Naive thymus-derived CD8-positive, alpha-beta T cell (primary cell): ENCODE data around the gene DVL2. TPM values are rescaled to one million over a fixed set of nuclear protein-coding genes. Genes with fewer than 3 reads are reported as not detected.

Experiments used
- ATAC-seq, 2 donors: fragments of 150-1000 bp; cut with Tn5 transposase in 1 of 2; sonication (Bioruptor Pico), chemical (Tn5 transposase) in 1 of 2; 1 replicate in 1 of 2; 2 replicates in 1 of 2; pipeline ENCODE4 v1.10.0; 2021; ENCODE audit warnings: mild to moderate bottlenecking in 2 of 2, moderate library complexity in 2 of 2
- POLR2A ChIA-PET: fragments of 350-600 bp; sonication (Branson Sonifier 250); formaldehyde crosslinking; loops from one replicate; lab custom pipeline; 2021; ENCODE audit warnings: antibody characterized with exemption; lab: Charles Lee
- DNase-seq, 10 donors: peaks; one replicate each; pipeline versions ENCODE4 v3.0.0 to v3.0.0-alpha.2; 2020 to 2022
- H3K27ac Mint-ChIP-seq, 10 donors: one replicate each; pipeline ENCODE4 v1.8.0; 2020 to 2022; ENCODE audit warnings: mild to moderate bottlenecking in 10 of 10, mixed read lengths in 10 of 10, moderate library complexity in 4 of 10, inconsistent platforms in 1 of 10
- H3K27me3 Mint-ChIP-seq, 5 donors: one replicate each; pipeline ENCODE4 v1.8.0; 2021 to 2022; ENCODE audit warnings: mixed read lengths in 5 of 5
- H3K36me3 Mint-ChIP-seq, 3 donors: one replicate each; pipeline ENCODE4 v1.8.0; 2020 to 2022; ENCODE audit warnings: mixed read lengths in 3 of 3, mild to moderate bottlenecking in 2 of 3, inconsistent platforms in 1 of 3
- H3K4me1 Mint-ChIP-seq, 4 donors: one replicate each; pipeline ENCODE4 v1.8.0; 2021 to 2022; ENCODE audit warnings: mixed read lengths in 4 of 4
- H3K4me3 Mint-ChIP-seq, 10 donors: one replicate each; pipeline ENCODE4 v1.8.0; 2020 to 2022; ENCODE audit warnings: mild to moderate bottlenecking in 10 of 10, mixed read lengths in 10 of 10, moderate library complexity in 6 of 10, inconsistent platforms in 1 of 10
- H3K9me3 Mint-ChIP-seq, 9 donors: one replicate each; pipeline ENCODE4 v1.8.0; 2020 to 2022; ENCODE audit warnings: mixed read lengths in 9 of 9, mild to moderate bottlenecking in 3 of 9, inconsistent platforms in 1 of 9, moderate library complexity in 1 of 9
- polyA plus RNA-seq, 3 donors: library from polyadenylated mRNA; unstranded; fragments of 300-500 nt; fragmentation: Illumina TruSeq; gene quantifications; one replicate each; pipeline ENCODE4 v1.2.3, GENCODE V29; 2021
- total RNA-seq, 8 experiments: library from RNA in 2 of 8; stranded (reverse) in 2 of 8; gene quantifications; one replicate each; pipeline ENCODE4 v1.2.3 and lab custom pipeline; 2021 to 2026

Gene DVL2
- total and polyA plus RNA-seq, 5 experiments from 2014 or later, result 19.3 to 81.5 (median 26.5) TPM

DNA sequence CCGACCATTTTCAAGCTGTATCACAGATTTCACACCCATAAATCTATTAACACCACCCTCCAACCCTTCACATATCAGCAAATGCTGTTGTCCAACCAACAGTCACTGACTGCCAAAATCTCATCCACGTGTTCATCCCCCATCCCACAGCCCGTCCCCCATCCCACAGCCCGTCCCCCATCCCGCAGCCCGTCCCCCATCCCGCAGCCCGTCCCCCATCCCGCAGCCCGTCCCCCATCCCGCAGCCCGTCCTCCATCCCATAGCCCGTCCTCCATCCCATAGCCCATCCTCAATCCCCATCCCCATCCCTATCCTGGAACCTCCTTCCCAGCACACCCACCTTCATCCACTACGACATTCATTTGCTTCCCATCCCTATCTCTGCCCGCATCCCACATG lies 28.8 kb downstream of the DVL2 start:
- ATAC-seq (no peak), DNase-seq (no peak)
- POLR2A ChIA-PET, result interaction anchor here (1.3 to 3.6 kb wide), 4 partner anchors 9 to 37 kb away, joined by 3 to 20 read pairs (median 6); partner anchors contain the start of genes GABARAP and PHF23
- H3K4me1 Mint-ChIP-seq, result peaks cover 27 to 39% (median 33%) of the 10 kb centered on the region in 4 donors
- peak overlapping the region; percentile 82 to 95 (median 90) for H3K4me3 Mint-ChIP-seq
- no peaks in the 10 kb centered on the region for H3K9me3 Mint-ChIP-seq
- H3K36me3 Mint-ChIP-seq, result peaks cover 0 to 7% (median 0%) of the 10 kb centered on the region in 3 donors
- H3K27ac Mint-ChIP-seq, result peak overlapping the region; percentile 88 to 100 (median 99)
- H3K27me3 Mint-ChIP-seq, result no peaks in the 10 kb centered on the region

DNA sequence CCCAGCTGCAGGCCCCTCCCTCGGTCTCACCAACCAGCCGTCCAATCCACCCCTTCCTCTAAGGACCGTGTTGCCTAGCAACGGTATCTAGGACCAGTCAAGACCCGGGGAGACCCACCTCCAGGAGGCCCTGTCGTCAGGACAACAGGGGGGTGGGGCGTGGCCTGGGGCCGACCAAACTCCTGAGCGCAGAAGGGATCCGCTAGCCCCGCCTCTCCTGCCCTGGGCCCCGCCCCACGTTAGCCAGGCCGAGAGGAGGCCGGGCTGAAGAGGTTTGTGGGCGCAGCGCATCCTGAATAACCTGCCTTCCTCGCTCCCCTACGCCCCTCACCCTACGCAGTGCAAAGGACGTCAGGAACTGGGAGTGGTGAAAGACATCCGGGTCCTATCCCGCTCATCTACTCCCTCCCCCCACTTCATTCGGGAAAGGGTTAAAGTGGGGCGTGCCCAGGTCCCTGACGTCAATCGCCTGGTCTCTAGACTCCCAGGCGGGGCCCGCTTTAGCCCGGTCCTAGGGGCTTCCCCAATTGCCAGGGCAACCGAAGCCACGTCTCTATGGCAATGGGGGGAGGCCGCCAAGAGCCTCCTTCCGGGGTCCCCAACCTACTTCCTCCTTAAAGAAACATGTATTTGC lies 29.4 kb downstream of the DVL2 start:
- Mint-ChIP-seq H3K9me3 (no peaks in the 10 kb centered on the region), H3K4me3 (peak overlapping the region; percentile 82 to 95 (median 90)), H3K27me3 (no peaks in the 10 kb centered on the region), H3K36me3 (peaks cover 0 to 5% (median 0%) of the 10 kb centered on the region in 3 donors), H3K4me1 (peaks cover 24 to 35% (median 33%) of the 10 kb centered on the region in 4 donors), H3K27ac (peak overlapping the region; percentile 88 to 100 (median 99))
- DNase-seq, result peak; percentile 91 to 99 (median 98)
- POLR2A ChIA-PET, result interaction anchor here (0.7 to 3.6 kb wide), 6 partner anchors 10 to 170 kb away, joined by 3 to 20 read pairs (median 3); partner anchors contain the start of genes PHF23 and SLC16A13
- peak; percentile 81 to 83 for ATAC-seq

DNA sequence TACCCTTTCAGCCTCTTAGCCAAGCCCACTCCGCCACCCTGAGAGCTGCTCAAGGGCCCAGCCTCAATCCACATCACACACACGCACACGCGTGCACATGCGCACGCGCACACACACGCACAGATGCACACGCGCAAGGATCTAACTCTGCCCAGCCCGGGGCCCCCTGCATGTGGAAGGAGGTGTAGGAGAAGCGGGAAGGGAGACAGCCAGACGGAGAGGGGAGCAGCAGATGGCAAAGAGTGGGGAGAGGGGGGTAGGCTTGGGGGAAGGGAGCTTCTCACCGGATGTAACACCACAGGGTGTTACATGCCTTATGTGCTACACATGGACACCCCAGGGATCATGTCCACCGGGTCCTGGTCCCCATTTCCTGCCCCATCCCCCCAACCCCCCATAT lies 30.0 kb downstream of the DVL2 start:
- peaks cover 24 to 35% (median 33%) of the 10 kb centered on the region in 4 donors for H3K4me1 Mint-ChIP-seq
- peak overlapping the region; percentile 88 to 100 (median 99) for H3K27ac Mint-ChIP-seq
- H3K4me3 Mint-ChIP-seq, result peak overlapping the region; percentile 82 to 95 (median 90)
- ATAC-seq (no peak), DNase-seq (peak in 4 of 10 donors; percentile 23 to 75 (median 30))
- H3K9me3 Mint-ChIP-seq, result no peaks in the 10 kb centered on the region
- POLR2A ChIA-PET, result interaction anchor here (0.7 to 3.6 kb wide), 5 partner anchors 10 to 169 kb away, joined by 3 to 20 read pairs (median 3); partner anchors contain the start of genes PHF23 and SLC16A13
- H3K27me3 Mint-ChIP-seq, result no peaks in the 10 kb centered on the region
- H3K36me3 Mint-ChIP-seq, result peaks cover 0 to 5% (median 0%) of the 10 kb centered on the region in 3 donors

DNA sequence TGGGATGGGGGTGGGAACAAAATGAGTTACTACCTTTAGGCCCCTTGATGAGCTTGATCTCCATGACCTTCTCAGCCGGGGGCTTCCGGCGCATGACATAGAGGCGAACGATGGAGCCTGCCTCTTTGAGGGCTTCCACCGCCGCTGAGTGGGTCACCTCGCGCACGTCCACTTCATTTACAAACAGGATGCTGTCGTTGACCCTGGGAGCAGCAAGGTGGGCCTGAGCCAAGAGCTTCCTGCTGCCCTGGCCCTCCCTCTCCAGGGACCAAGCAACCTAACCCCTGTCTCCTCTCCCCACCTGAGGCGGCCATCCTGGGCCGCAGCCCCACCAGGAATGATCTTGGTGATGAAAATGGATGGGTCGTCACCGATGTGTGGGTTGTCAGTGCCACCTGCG lies 30.9 kb downstream of the DVL2 start:
- Mint-ChIP-seq H3K27ac (peak overlapping the region in 9 of 10 donors; percentile 88 to 100 (median 99)), H3K36me3 (peaks cover 0 to 5% (median 0%) of the 10 kb centered on the region in 3 donors), H3K9me3 (no peaks in the 10 kb centered on the region), H3K27me3 (no peaks in the 10 kb centered on the region), H3K4me3 (peak overlapping the region in 7 of 10 donors; percentile 26 to 89 (median 50)), H3K4me1 (peaks cover 24 to 35% (median 33%) of the 10 kb centered on the region in 4 donors)
- POLR2A ChIA-PET, result interaction anchor here (0.7 to 3.6 kb wide), 2 partner anchors 11 to 18 kb away, joined by 3 to 20 read pairs; no protein-coding TSS in a partner anchor
- DNase-seq (no peak), ATAC-seq (no peak)

DNA sequence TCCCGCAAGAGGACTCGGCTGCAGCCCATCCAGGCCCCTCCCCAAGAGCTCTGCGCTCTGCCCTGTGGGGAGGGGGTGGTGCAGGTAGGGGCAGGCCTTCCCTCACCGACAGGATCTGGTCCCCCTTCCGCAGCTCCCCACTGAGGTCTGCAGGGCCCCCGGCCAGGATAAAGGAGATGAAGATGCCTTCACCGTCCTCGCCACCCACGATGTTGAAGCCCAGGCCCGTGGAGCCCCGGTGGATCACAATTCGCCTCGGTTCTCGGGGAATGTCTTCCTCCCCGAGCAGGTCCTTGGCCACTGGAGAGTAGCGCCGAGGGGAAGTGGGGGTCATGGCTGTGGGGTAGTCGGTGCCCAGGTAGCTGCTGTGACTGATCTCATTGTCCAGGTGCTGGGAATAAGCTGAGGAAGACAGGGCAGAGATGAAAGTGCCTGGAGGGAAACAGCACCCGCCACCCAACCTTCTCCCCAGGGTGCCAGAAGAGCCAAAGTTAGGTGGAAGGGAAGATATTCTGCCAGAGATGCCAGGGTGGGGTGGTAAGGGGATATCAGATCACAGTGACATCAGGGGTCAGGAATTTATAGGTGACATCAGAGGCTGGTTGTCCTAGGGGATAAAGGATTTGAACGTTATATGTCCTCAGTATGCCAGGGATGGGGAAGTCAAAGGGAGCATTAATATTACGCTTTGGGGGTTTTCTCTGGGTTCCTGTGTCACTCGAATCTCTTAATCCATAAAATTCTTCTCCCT lies 37.5 kb downstream of the DVL2 start:
- ATAC-seq (no peak), DNase-seq (no peak)
- Mint-ChIP-seq H3K9me3 (no peaks in the 10 kb centered on the region), H3K27me3 (no peaks in the 10 kb centered on the region), H3K4me1 (peaks cover 0 to 4% (median 0%) of the 10 kb centered on the region in 4 donors), H3K36me3 (peaks cover 0 to 23% (median 2%) of the 10 kb centered on the region in 3 donors), H3K27ac (peak overlapping the region in 1 of 10 donors; percentile 29), H3K4me3 (no peak overlapping the region)
- POLR2A ChIA-PET, result no interaction called here

DNA sequence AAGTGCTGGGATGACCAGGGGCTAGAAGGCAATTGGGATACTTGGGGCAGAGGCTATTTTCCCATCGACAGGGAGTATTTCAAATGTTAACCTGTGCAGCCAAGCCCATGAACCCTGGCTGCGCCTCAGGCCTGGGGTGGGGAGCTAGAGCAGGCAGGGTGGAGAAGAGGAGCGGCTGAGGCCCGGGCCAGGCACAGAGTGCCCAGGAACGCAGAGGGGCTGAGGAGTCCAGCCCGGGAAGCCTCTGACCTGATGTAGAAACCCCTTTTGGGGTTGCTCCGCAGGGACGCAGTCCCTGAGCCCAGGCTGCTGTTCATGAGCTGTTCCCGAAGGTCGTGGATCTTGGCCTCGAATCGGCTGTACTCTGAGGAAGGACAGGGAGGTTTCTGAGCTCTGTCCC lies 38.3 kb downstream of the DVL2 start:
- POLR2A ChIA-PET, result interaction anchor here (0.5 to 1.0 kb wide), 2 partner anchors 75 to 997 kb away, joined by 4 read pairs; no protein-coding TSS in a partner anchor
- peaks cover 0 to 4% (median 0%) of the 10 kb centered on the region in 4 donors for H3K4me1 Mint-ChIP-seq

DNA sequence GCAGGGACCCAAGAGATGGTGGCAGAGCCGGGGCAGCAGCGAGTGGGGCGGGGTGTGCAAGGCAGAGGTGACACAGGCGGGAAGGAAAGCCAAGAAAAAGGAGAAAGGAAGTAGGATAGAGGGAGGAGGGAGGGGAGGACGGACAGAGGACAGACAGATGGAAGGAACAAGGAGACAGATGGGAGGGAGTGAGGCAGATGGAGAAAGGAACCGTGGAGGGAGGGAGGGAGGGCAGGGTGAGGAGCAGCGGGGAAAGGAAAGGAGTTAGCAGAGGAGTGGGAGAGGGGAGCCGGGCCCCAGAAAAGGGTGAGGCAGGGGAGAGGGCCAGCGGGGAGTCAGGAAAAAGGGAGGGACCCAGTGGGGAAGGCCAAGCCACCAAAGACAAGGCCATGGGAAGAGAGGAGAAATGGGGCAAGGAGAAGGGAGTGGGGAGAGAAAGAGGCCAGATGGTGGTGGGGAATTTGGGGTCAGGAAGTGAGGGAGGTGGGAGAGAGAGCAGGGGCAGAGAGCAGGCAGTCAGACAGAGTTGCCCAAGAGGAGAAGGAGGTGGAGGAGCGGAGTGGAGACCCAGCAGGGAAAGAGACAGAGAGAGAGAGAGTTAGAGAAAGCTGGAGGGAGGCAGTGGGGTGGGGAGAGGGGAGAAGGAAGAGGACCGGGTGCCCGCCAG lies 41.9 kb downstream of the DVL2 start:
- Mint-ChIP-seq H3K9me3 (no peaks in the 10 kb centered on the region), H3K27me3 (no peaks in the 10 kb centered on the region), H3K4me3 (no peak overlapping the region), H3K27ac (peak overlapping the region in 1 of 10 donors; percentile 34), H3K4me1 (peaks cover 0 to 4% (median 0%) of the 10 kb centered on the region in 4 donors), H3K36me3 (peaks cover 0 to 23% (median 4%) of the 10 kb centered on the region in 3 donors)
- ATAC-seq (no peak), DNase-seq (peak in 1 of 10 donors; percentile 19)
- POLR2A ChIA-PET, result no interaction called here

More for the DNA sequence above, 38.3 kb downstream of the DVL2 start:
- DNase-seq, result no peak
- Mint-ChIP-seq H3K36me3 (peaks cover 0 to 23% (median 2%) of the 10 kb centered on the region in 3 donors), H3K9me3 (no peaks in the 10 kb centered on the region), H3K27ac (no peak overlapping the region), H3K27me3 (no peaks in the 10 kb centered on the region), H3K4me3 (no peak overlapping the region)
- ATAC-seq, result no peak

DNA sequence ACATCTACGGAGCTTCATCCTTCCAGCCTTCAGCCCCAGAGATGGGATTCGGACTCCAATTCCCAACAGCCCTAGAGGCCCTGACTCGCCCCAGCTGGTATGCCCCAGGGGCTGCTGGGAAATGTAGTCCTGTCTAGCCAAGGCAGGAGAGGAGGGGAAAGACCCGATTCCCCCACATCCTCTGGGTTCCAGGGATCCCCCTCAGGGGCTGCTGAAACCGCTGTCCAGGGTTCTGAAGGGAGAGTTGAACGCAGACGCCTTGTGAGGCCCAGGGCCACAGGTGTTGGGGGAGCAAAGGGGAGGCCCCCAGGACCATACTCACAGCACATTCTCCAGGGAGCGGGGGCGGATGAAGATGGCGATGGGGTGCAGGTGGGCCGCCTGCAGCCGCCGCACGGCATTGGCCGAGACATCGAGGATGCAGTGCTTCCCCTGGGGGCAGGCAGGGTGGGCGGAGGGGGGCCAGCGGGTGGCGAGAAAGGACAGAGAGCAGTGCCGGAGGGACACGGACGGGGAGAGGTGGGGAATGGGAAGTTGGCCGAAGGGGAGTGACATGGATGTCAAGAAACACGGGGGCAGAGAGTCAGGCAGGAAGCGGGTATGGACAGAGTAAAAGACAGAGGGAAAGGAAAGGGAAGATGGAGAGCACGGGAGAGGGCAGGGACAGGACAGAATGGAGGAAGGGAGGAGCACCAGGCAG lies 42.6 kb downstream of the DVL2 start:
- DNase-seq (peak in 1 of 10 donors; percentile 59), ATAC-seq (peak; percentile 49)
- Mint-ChIP-seq H3K27ac (no peak overlapping the region), H3K27me3 (no peaks in the 10 kb centered on the region), H3K36me3 (peaks cover 0 to 21% (median 4%) of the 10 kb centered on the region in 3 donors), H3K4me1 (peaks cover 0 to 4% (median under 1%) of the 10 kb centered on the region in 4 donors), H3K4me3 (no peak overlapping the region), H3K9me3 (no peaks in the 10 kb centered on the region)
- POLR2A ChIA-PET, result interaction anchor here (0.6 kb wide), 1 partner anchor 10 kb away, joined by 3 read pairs; no protein-coding TSS in a partner anchor

DNA sequence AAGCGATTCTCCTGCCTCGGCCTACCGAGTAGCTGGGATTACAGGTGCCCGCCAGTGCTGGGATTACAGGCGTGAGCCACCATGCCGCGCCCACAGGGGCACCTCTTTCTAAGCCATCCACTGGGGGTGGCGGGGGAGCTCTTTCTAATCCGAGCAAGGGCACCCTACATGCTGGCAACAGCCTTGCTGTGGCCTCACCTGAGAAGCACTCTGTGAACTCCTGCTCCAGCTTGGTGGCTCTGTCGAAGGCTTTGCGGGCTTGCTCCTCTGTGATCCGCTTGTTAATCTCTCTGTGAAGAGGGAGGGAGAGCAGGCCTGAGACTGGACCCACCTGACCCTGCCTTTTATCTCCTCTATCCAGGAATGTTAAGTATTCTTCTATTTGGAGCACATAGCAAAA lies 43.2 kb downstream of the DVL2 start:
- DNase-seq, result peak in 1 of 10 donors; percentile 41
- Mint-ChIP-seq H3K27me3 (no peaks in the 10 kb centered on the region), H3K36me3 (peaks cover 0 to 15% (median 2%) of the 10 kb centered on the region in 3 donors), H3K9me3 (no peaks in the 10 kb centered on the region), H3K4me1 (peaks cover 4 to 9% (median 6%) of the 10 kb centered on the region in 4 donors), H3K4me3 (no peak overlapping the region), H3K27ac (no peak overlapping the region)
- no peak for ATAC-seq
- POLR2A ChIA-PET, result interaction anchor here (0.6 kb wide), 1 partner anchor 9 kb away, joined by 3 read pairs; no protein-coding TSS in a partner anchor

DNA sequence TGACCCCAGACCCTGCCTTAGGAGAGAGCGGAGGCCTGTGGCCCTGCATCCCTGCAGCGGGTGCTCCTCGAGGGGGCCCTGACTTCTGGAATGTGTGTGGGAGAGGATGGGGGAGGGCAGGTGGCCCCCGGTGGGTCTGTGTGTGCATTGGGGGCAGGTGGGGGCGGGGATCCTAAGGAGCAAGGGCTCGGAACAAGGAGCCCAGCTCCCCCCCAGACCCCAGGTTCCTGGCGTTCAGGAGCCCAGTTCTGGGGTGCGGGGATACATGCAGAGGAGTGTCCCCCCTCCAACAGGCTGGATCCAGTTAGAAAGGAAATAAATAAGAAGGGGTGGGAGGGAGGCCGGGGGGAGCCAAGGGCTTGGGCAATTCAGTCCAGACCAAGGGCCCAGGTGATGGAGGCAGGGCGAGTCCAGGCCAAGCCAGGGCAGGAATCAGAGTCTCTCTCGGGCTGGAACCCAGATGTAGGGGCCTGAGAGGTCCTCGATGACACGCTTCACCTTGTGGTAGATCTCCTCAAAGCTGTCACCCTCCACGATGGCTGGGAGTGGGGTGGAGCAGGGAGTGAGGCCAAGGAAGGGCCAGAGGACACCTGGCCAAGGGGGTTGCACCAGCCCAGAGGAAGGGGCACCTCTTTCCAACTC lies 43.9 kb downstream of the DVL2 start:
- ATAC-seq, result no peak
- H3K27ac Mint-ChIP-seq, result no peak overlapping the region
- H3K9me3 Mint-ChIP-seq, result no peaks in the 10 kb centered on the region
- peak in 1 of 10 donors; percentile 46 for DNase-seq
- H3K4me3 Mint-ChIP-seq, result no peak overlapping the region
- H3K36me3 Mint-ChIP-seq, result peaks cover 0 to 12% (median 2%) of the 10 kb centered on the region in 3 donors
- peaks cover 4 to 9% (median 6%) of the 10 kb centered on the region in 4 donors for H3K4me1 Mint-ChIP-seq
- POLR2A ChIA-PET, result no interaction called here
- no peaks in the 10 kb centered on the region for H3K27me3 Mint-ChIP-seq

DNA sequence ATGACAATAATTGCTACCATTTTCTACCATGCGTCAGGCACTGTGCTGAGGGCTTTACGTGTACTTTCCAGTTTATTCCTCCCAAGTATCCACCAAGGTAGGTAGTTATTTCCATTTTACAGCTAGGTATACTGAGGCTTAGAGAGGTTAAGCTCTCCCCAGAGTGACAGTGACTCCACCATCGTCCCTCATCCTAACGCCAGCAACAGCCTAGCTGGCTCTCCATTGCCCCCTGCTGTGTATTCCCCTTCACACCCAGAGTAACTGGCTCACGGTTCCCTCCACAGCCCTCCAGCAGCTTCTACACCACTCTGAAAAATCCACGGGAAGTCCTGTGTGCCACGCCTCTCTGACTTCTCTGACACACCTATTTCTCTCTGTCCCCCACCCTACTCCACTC lies 48.1 kb downstream of the DVL2 start:
- peaks cover 0 to 3% (median 2%) of the 10 kb centered on the region in 3 donors for H3K36me3 Mint-ChIP-seq
- H3K4me3 Mint-ChIP-seq, result no peak overlapping the region
- DNase-seq, result no peak
- H3K27me3 Mint-ChIP-seq, result no peaks in the 10 kb centered on the region
- H3K27ac Mint-ChIP-seq, result peak overlapping the region in 3 of 10 donors; percentile 66 to 82 (median 75)
- POLR2A ChIA-PET, result no interaction called here
- peaks cover 4 to 7% (median 5%) of the 10 kb centered on the region in 4 donors for H3K4me1 Mint-ChIP-seq
- no peak for ATAC-seq
- H3K9me3 Mint-ChIP-seq, result no peaks in the 10 kb centered on the region
